ENCODE data around the gene SLC22A15.

SLC22A15 gene

GRCh38 chr1:116107371-116107770, 131.1 kb downstream of the SLC22A15 start:
- CTCF ChIA-PET, result interaction anchor here (1.1 to 1.9 kb wide), 2 partner anchors 61 to 378 kb away, joined by 3 to 7 read pairs; no protein-coding TSS in a partner anchor
- POLR2A ChIA-PET, result no interaction called here

GRCh38 chr1:116110567-116111523, 134.5 kb downstream of the SLC22A15 start, which contains the start of gene MAB21L3:
TSS of gene MAB21L3 (plus strand) at chr1:116111399. CDS start at chr1:116112616, 1,217 bp downstream.
- no peak within 1 kb of the TSS for H3K4me3 ChIP-seq (ENCODE audit: low read depth, low read length)
- POLR2A ChIA-PET, result no interaction called here
- CTCF ChIA-PET, result interaction anchor here (1.5 kb wide), 1 partner anchor 9 kb away, joined by 4 read pairs; no protein-coding TSS in a partner anchor
- no peak for TF ChIP-seq CTCF (IDR thresholded peaks at IDR 0.05; ENCODE audit: insufficient read depth, low read length, missing control alignments)
- no peak for DNase-seq (ENCODE audit: low read depth, low spot score)

More at GRCh38 chr1:116107371-116107770, 131.1 kb downstream of the SLC22A15 start:
- H3K4me3 ChIP-seq (ENCODE audit: low read depth, low read length), result no peak overlapping the region
- TF ChIP-seq CTCF (IDR thresholded peaks at IDR 0.05; ENCODE audit: insufficient read depth, low read length, missing control alignments), result no peak
- DNase-seq (ENCODE audit: low read depth, low spot score), result no peak

GRCh38 chr1:116111524-116112021, 135.3 kb downstream of the SLC22A15 start:
- POLR2A ChIA-PET, result no interaction called here
- no peak for DNase-seq (ENCODE audit: low read depth, low spot score)
- H3K4me3 ChIP-seq (ENCODE audit: low read depth, low read length), result no peak overlapping the region
- CTCF ChIA-PET, result no interaction called here
- no peak for TF ChIP-seq CTCF (IDR thresholded peaks at IDR 0.05; ENCODE audit: insufficient read depth, low read length, missing control alignments)

GRCh38 chr1:116112388-116113140, 136.3 kb downstream of the SLC22A15 start:
- no peak for DNase-seq (ENCODE audit: low read depth, low spot score)
- ChIA-PET CTCF (interaction anchor here (1.1 kb wide), 1 partner anchor 27 kb away, joined by 4 read pairs; no protein-coding TSS in a partner anchor), POLR2A (no interaction called here)
- TF ChIP-seq CTCF (IDR thresholded peaks at IDR 0.05; ENCODE audit: insufficient read depth, low read length, missing control alignments), result no peak
- no peak overlapping the region for H3K4me3 ChIP-seq (ENCODE audit: low read depth, low read length)

- no peak for TF ChIP-seq CTCF (IDR thresholded peaks at IDR 0.05; ENCODE audit: insufficient read depth, low read length, missing control alignments)
- no peak overlapping the region for H3K4me3 ChIP-seq (ENCODE audit: low read depth, low read length)
- POLR2A ChIA-PET, result no interaction called here
- CTCF ChIA-PET, result interaction anchor here (1.1 kb wide), 1 partner anchor 26 kb away, joined by 4 read pairs; no protein-coding TSS in a partner anchor
- no peak for DNase-seq (ENCODE audit: low read depth, low spot score)
Measured at GRCh38 chr1:116113615-116114014, 137.3 kb downstream of the SLC22A15 start.

All from AG04449 (cell line).